CD4-positive, alpha-beta T cell (primary cell): ENCODE measurements around the gene IFT57. TPM values are rescaled to one million over a fixed set of nuclear protein-coding genes. Genes with fewer than 3 reads are reported as not detected.
A peak's percentile ranks its signal among the peaks of the same experiment; 100 is the strongest.

Source experiments
- ATAC-seq: fragments of 200-7000 bp; cut with Tn5 transposase; one replicate; pipeline ENCODE4 v1.10.0; 2022; ENCODE audit warnings: mild to moderate bottlenecking; ENCODE audit not compliant: poor library complexity
- CTCF ChIA-PET: fragments of 350-600 bp; sonication (Branson Sonifier 250); formaldehyde crosslinking; loops from one replicate; lab custom pipeline; 2021; ENCODE audit warnings: antibody characterized with exemption, inconsistent platforms; lab: Charles Lee
- POLR2A ChIA-PET: fragments of 350-600 bp; sonication (Branson Sonifier 250); formaldehyde crosslinking; loops from one replicate; lab custom pipeline; 2021; ENCODE audit warnings: antibody characterized with exemption, inconsistent platforms; lab: Charles Lee
- DNase-seq, 14 experiments: peaks; one replicate each; pipeline ENCODE4 v3.0.0-alpha.2; 2013 to 2020; ENCODE audit warnings: mixed read lengths in 2 of 14
- H3K27ac ChIP-seq, 2 donors: one replicate each; pipeline versions ENCODE4 v1.5.1 to v1.7.0; 2013; ENCODE audit warnings: low read length in 2 of 2, low read depth in 1 of 2, mild to moderate bottlenecking in 1 of 2
- H3K27me3 ChIP-seq, 2 experiments: 1 replicate in 1 of 2; 2 replicates in 1 of 2; pipeline versions ENCODE4 v1.6.1 to v1.7.0; 2013; ENCODE audit warnings: low read length in 2 of 2, control low read depth in 1 of 2, mild to moderate bottlenecking in 1 of 2, moderate library complexity in 1 of 2; ENCODE audit not compliant: insufficient read depth in 2 of 2, control insufficient read depth in 1 of 2
- H3K36me3 ChIP-seq: one replicate; pipeline ENCODE4 v1.6.1; 2013; ENCODE audit warnings: low read length, control low read depth; ENCODE audit not compliant: insufficient read depth
- H3K4me1 ChIP-seq: one replicate; pipeline ENCODE4 v1.6.1; 2013; ENCODE audit warnings: low read length, control low read depth; ENCODE audit not compliant: insufficient read depth
- H3K4me3 ChIP-seq: one replicate; pipeline ENCODE4 v1.5.1; 2013; ENCODE audit warnings: mild to moderate bottlenecking, low read length, moderate library complexity
- H3K9me3 ChIP-seq, 2 experiments: 1 replicate in 1 of 2; 2 replicates in 1 of 2; pipeline versions ENCODE4 v1.6.1 to v1.7.0; 2013; ENCODE audit warnings: low read length in 2 of 2, mild to moderate bottlenecking in 2 of 2, control low read depth in 1 of 2, moderate library complexity in 1 of 2; ENCODE audit not compliant: control insufficient read depth in 1 of 2, insufficient read depth in 1 of 2
- H3K27ac Mint-ChIP-seq: one replicate; pipeline ENCODE4 v1.8.0; 2020; ENCODE audit warnings: mixed read lengths
- H3K27me3 Mint-ChIP-seq: one replicate; pipeline ENCODE4 v1.8.0; 2021; ENCODE audit warnings: mixed read lengths
- H3K36me3 Mint-ChIP-seq: one replicate; pipeline ENCODE4 v1.8.0; 2021; ENCODE audit warnings: low read depth, mixed read lengths
- H3K4me1 Mint-ChIP-seq: one replicate; pipeline ENCODE4 v1.8.0; 2021; ENCODE audit warnings: low read depth, mixed read lengths
- H3K4me3 Mint-ChIP-seq: one replicate; pipeline ENCODE4 v1.8.0; 2020; ENCODE audit warnings: mild to moderate bottlenecking, mixed read lengths
- H3K9me3 Mint-ChIP-seq: one replicate; pipeline ENCODE4 v1.8.0; 2020; ENCODE audit warnings: mixed read lengths
- CTCF ChIP-seq: fragments of 200-600 bp; IDR thresholded peaks from one replicate; pipeline ENCODE4 v1.8.0; 2022; ENCODE audit warnings: antibody characterized with exemption, mild to moderate bottlenecking
- intact Hi-C, 2 experiments: fragments of 100-400 bp; cut with DNase I in 1 of 2; cut with micrococcal nuclease in 1 of 2; formaldehyde crosslinking; loops; one replicate each; pipeline versions ENCODE4 v1.15.1 to v1.9.0; 2023 to 2025; cut with DNase I, micrococcal nuclease
- total RNA-seq, 174 experiments: library from RNA in 2 of 174; stranded (reverse) in 2 of 174; gene quantifications; one replicate each; pipeline ENCODE4 v1.2.3 and lab custom pipeline; 2021 to 2026

Gene IFT57
- total RNA-seq, 2 experiments from 2014 or later: 56.6 to 58.6 TPM

GRCh38 chr3:108218811-108219210, 3.4 kb downstream of the IFT57 start:
- ChIA-PET POLR2A (no interaction called here), CTCF (no interaction called here)
- DNase-seq (no peak), ATAC-seq (no peak)
- no peak overlapping the region for H3K4me3 Mint-ChIP-seq
- no peaks in the 10 kb centered on the region for H3K27me3 ChIP-seq
- no peaks in the 10 kb centered on the region for H3K27me3 Mint-ChIP-seq
- peaks cover 11% of the 10 kb centered on the region for H3K36me3 ChIP-seq
- H3K4me1 ChIP-seq: peaks cover 6% of the 10 kb centered on the region
- H3K4me1 Mint-ChIP-seq: peaks cover 69% of the 10 kb centered on the region
- H3K4me3 ChIP-seq: no peak overlapping the region
- peaks cover 52% of the 10 kb centered on the region for H3K36me3 Mint-ChIP-seq
- H3K9me3 ChIP-seq: no peaks in the 10 kb centered on the region
- intact Hi-C loops: no loop called here
- TF ChIP-seq CTCF: no peak
- H3K27ac ChIP-seq: no peak overlapping the region
- no peaks in the 10 kb centered on the region for H3K9me3 Mint-ChIP-seq
- no peak overlapping the region for H3K27ac Mint-ChIP-seq

- Mint-ChIP-seq H3K9me3 (no peaks in the 10 kb centered on the region), H3K27me3 (no peaks in the 10 kb centered on the region), H3K36me3 (peaks cover 60% of the 10 kb centered on the region), H3K4me1 (peaks cover 41% of the 10 kb centered on the region), H3K4me3 (no peak overlapping the region), H3K27ac (peak overlapping the region; percentile 4)
- peaks cover 4% of the 10 kb centered on the region for H3K4me1 ChIP-seq
- no peaks in the 10 kb centered on the region for H3K27me3 ChIP-seq
- peaks cover 33% of the 10 kb centered on the region for H3K36me3 ChIP-seq
- H3K4me3 ChIP-seq: no peak overlapping the region
- POLR2A ChIA-PET: interaction anchor here (0.6 kb wide), 1 partner anchor 22 kb away, joined by 3 read pairs; no protein-coding TSS in a partner anchor
- H3K27ac ChIP-seq: no peak overlapping the region
- no peak for ATAC-seq
- CTCF ChIA-PET: no interaction called here
- DNase-seq: peak in 1 of 14 experiments; percentile 20
- no peaks in the 10 kb centered on the region for H3K9me3 ChIP-seq
- no peak for TF ChIP-seq CTCF
- intact Hi-C loops: no loop called here
These were observed 6.4 kb downstream of the IFT57 start for GRCh38 chr3:108215871-108216270.

- no peaks in the 10 kb centered on the region for H3K4me1 ChIP-seq
- H3K27ac Mint-ChIP-seq: no peak overlapping the region
- CTCF ChIA-PET: no interaction called here
- H3K4me3 Mint-ChIP-seq: no peak overlapping the region
- no peak for DNase-seq
- H3K36me3 Mint-ChIP-seq: peaks cover 85% of the 10 kb centered on the region
- peaks cover 38% of the 10 kb centered on the region for H3K36me3 ChIP-seq
- intact Hi-C loops: no loop called here
- no peaks in the 10 kb centered on the region for H3K27me3 Mint-ChIP-seq
- no peak for ATAC-seq
- no peak overlapping the region for H3K27ac ChIP-seq
- POLR2A ChIA-PET: interaction anchor here (0.6 kb wide), 1 partner anchor 13 kb away, joined by 3 read pairs; the partner anchor contains the start of gene IFT57
- no peaks in the 10 kb centered on the region for H3K9me3 Mint-ChIP-seq
- no peak for TF ChIP-seq CTCF
- no peaks in the 10 kb centered on the region for H3K9me3 ChIP-seq
- H3K4me1 Mint-ChIP-seq: no peaks in the 10 kb centered on the region
- H3K4me3 ChIP-seq: no peak overlapping the region
- no peaks in the 10 kb centered on the region for H3K27me3 ChIP-seq
These were observed 12.6 kb downstream of the IFT57 start for GRCh38 chr3:108209579-108209978.
